Left cardiac atrium (tissue), 4 donors: ENCODE measurements around the gene LDOC1. TPM values are rescaled to one million over a fixed set of nuclear protein-coding genes. Genes with fewer than 3 reads are reported as not detected.
A peak's percentile ranks its signal among the peaks of the same experiment; 100 is the strongest.
"Not testable (repeated sequence)": the region's sequence is repeated elsewhere in the genome, so short reads cannot be mapped to it uniquely, and the experiment has no call there.

Source experiments
- ATAC-seq, 2 donors: fragments of 200-7000 bp; cut with Tn5 transposase; one replicate each; pipeline ENCODE4 v1.9.1; 2020; ENCODE audit warnings: mild to moderate bottlenecking in 2 of 2, moderate library complexity in 2 of 2
- DNase-seq: peaks from one replicate; pipeline ENCODE4 v3.0.0-alpha.2; 2020
- intact Hi-C, 2 donors: fragments of 100-400 bp; cut with DNase I; formaldehyde crosslinking; loops; one replicate each; pipeline versions ENCODE4 v1.14.1 to v1.15.1; 2022 to 2023
- long read RNA-seq: library from polyadenylated mRNA; unstranded; transcript quantifications from one replicate; pipeline ENCODE4 v2.0.0, GENCODE V29; 2021
- total RNA-seq, 2 donors: library from RNA; stranded (reverse); fragmentation: NEBNext Ultra II Directional; extraction: Animal tissue kit (Norgen Biotek cat#: 25700); gene quantifications; one replicate each; pipeline ENCODE4 v1.2.1, GENCODE V29; 2021
- donor health status: DM: no; HTN: yes; CAD: no.
- donor health status: DM: no; HTN: yes; CAD: no; lungs with severe emphysema.
- donor health status: DM: yes; HTN: yes; CAD: no.
- donor health status: Dilated cardiomyopathy.

LDOC1 gene
- 1 to 10 TPM; 6.2 to 7.9 TPM for total RNA-seq
- long read RNA-seq = 0 reads

- peak; percentile 80 for DNase-seq
- intact Hi-C loops = no loop called here
- peak; percentile 95 to 99 for ATAC-seq
These were observed at the start of gene LDOC1 for GRCh38 chrX:141176586-141177451. LDOC1 (minus strand) TSS chrX:141177129; CDS start chrX:141177021, 108 bp downstream.

GRCh38 chrX:141221611-141222010, 44.7 kb upstream of the LDOC1 start:
- intact Hi-C loops = no loop called here
- no peak for ATAC-seq
- DNase-seq = no peak

- no peak for ATAC-seq
- DNase-seq = no peak
- intact Hi-C loops = no loop called here
These were observed 43.5 kb upstream of the LDOC1 start for GRCh38 chrX:141220342-141221008.

- no peak for ATAC-seq
- DNase-seq = no peak
- intact Hi-C loops = no loop called here
These were observed 37.3 kb upstream of the LDOC1 start for GRCh38 chrX:141214196-141214595.

GRCh38 chrX:141201962-141202361, 25.0 kb upstream of the LDOC1 start:
- intact Hi-C loops = no loop called here
- DNase-seq (no peak), ATAC-seq (no peak)

GRCh38 chrX:141188573-141188972, 11.6 kb upstream of the LDOC1 start:
- intact Hi-C loops, ATAC-seq, DNase-seq: not testable (repeated sequence)

GRCh38 chrX:141185366-141185765, 8.4 kb upstream of the LDOC1 start:
- intact Hi-C loops = no loop called here
- ATAC-seq (no peak), DNase-seq (no peak)

- DNase-seq (no peak), ATAC-seq (no peak)
- intact Hi-C loops = no loop called here
These were observed 6.1 kb upstream of the LDOC1 start for GRCh38 chrX:141183000-141183399.

GRCh38 chrX:141180851-141181250, 3.9 kb upstream of the LDOC1 start:
- intact Hi-C loops = no loop called here
- no peak for ATAC-seq
- DNase-seq = no peak

- no peak for ATAC-seq
- intact Hi-C loops = no loop called here
- no peak for DNase-seq
These were observed 1.1 kb downstream of the LDOC1 start for GRCh38 chrX:141175786-141176185.

GRCh38 chrX:141164406-141164805, 12.5 kb downstream of the LDOC1 start:
- intact Hi-C loops = no loop called here
- DNase-seq (no peak), ATAC-seq (no peak)

GRCh38 chrX:141158084-141158483, 18.8 kb downstream of the LDOC1 start:
- ATAC-seq (no peak), DNase-seq (no peak)
- intact Hi-C loops = no loop called here

- intact Hi-C loops, ATAC-seq, DNase-seq: not testable (repeated sequence)
These were observed 21.7 kb downstream of the LDOC1 start for GRCh38 chrX:141155231-141155630.

- ATAC-seq (no peak), DNase-seq (no peak)
- intact Hi-C loops = no loop called here
These were observed 34.0 kb downstream of the LDOC1 start for GRCh38 chrX:141142946-141143345.

- intact Hi-C loops = no loop called here
- no peak for ATAC-seq
- no peak for DNase-seq
These were observed 43.7 kb downstream of the LDOC1 start for GRCh38 chrX:141133272-141133671.

- DNase-seq (no peak), ATAC-seq (no peak)
- intact Hi-C loops = no loop called here
These were observed 49.8 kb downstream of the LDOC1 start for GRCh38 chrX:141127146-141127545.

Other genes with a start within 250 kb of the LDOC1 start
- gene SPANXB1, start 174.5 kb downstream of the LDOC1 start, total RNA-seq = not detected
- gene SPANXC, start 65.4 kb upstream of the LDOC1 start, total RNA-seq = not detected